Activated T-helper 1 cell treated with Interleukin-2 at 50 U/mL for 16 hours (primary cell): ENCODE measurements around the gene LRRC10.

ENCODE experiments used
- DNase-seq: peaks from one replicate; pipeline ENCODE4 v3.0.0-alpha.2; 2020; ENCODE audit warnings: low read depth

The LRRC10 gene

GRCh38 chr12:69569236-69569635 is 41.5 kb downstream of the LRRC10 start:
- DNase-seq: no peak

GRCh38 chr12:69566603-69567002 is 44.1 kb downstream of the LRRC10 start:
- DNase-seq: no peak

GRCh38 chr12:69563166-69563762 is 47.4 kb downstream of the LRRC10 start:
- no peak for DNase-seq
